Activated CD4-positive, alpha-beta T cell treated with anti-CD3 and anti-CD28 coated beads, Interleukin-2, Interleukin-4, amounts not matched to agents 100 ng/mL and 50 ng/mL, durations not matched to agents 16 hours and 8 hours (primary cell): Measurements from ENCODE around the gene CALN1.
"Not testable (repeated sequence)": the region's sequence is repeated elsewhere in the genome, so short reads cannot be mapped to it uniquely, and the experiment has no call there.

ENCODE experiments used
- DNase-seq: peaks from one replicate; pipeline ENCODE4 v3.0.0-alpha.2; 2020; ENCODE audit warnings: low spot score

Gene CALN1

DNA sequence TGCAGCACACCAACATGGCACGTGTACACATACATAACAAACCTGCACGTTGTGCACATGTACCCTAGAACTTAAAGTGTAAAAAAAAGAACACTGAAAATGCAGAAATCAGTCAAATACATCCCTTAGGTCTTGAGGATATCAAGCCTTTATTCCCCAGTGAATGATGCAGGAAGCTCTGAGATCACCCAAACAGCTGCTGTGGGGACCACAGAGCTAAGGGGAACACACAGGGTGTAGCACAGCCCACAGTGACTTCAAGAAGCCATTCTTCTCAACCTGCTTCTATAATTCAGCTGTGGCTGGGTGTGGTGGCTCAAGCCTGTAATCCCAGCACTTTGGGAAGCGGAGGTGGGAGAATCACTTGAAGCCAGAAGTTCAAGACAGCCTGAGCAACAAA lies 314.9 kb downstream of the CALN1 start:
- DNase-seq, result no peak

DNA sequence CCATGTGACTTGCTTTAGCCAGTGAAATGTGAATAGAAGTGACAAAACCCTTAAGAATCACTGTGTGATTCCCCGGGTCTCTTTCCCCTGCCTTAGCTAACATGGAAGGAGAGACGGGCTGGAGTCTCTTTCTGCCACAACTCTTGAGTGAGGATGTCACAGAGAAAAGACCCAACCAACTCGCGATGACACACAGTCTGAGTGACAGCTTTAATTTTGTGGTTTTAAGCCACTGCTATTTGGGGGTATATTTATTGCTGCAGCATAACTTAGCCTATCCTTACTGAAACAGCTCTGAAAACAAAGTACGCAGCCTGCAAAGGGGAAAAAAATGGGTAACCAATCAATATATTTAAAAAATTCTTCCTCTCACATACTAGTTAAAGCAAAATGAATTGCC lies 319.4 kb downstream of the CALN1 start:
- DNase-seq, result no peak

DNA sequence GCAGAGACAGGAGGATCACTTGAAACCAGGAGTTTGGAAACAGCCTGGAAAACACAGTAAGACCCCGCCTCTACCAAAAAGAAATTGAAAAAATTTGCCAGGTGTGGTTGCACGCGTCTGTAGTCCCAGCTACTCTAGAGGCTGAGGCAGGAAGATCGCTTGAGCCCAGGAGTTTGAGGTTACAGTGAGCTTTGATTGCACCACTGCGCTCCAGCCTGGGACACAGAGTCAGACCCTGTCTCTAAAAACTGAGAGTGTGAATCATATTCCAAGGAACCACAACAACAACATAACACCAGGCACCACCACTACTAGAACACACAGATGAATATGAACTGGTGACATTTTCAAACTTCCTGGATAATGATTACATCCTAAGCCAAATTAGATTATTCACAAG lies 324.2 kb downstream of the CALN1 start:
- DNase-seq, result no peak

DNA sequence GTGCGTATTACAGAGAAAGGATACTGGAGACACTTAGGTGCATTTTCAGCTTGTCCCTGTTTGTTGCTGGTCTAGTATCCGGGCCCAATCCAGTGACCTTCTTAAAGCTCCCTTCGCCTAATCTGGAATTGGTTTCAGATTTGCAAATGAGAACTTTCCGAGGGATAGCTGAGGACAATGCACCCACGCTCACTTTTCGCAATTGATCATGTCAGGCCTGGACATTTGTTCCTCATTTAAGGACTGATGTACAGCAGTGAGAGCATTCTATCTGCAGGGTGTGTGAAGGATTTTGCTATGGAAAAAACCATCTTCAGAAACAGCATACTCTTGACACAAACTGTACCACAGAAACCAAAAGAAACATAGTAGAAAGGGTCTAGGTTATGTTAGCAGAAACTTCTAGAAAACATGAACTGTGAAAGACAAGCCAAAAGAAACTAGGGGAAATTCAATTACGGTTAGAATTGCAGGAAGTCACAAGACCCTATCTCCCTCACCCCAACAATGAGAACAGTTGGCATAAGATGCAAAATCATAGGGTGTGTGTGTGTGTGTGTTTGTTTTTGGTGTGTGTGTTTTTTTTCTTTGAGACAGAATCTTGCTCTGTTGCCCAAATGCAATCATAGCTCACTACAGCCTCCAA lies 331.1 kb downstream of the CALN1 start:
- DNase-seq, result no peak

DNA sequence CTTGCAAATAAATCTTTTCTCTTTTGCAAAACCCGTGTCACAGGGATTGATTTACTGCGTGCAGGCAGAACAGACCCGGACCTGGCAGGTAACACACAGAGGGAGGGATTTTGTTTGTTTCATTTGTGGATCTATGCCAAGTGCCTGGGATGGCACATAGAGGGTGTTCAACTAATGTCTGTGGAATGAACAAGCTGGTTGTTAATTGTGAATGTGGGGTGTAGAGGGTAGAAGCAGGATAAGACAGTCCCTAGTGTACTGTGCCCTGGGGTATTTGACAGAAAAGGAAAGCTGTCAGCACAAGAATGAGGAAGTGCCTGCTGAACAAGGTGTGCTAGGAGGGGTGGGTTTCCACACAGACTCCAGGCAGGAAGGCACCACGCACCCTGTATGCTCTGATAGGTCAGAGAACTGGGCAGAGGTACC lies 331.8 kb downstream of the CALN1 start:
- DNase-seq, result no peak

DNA sequence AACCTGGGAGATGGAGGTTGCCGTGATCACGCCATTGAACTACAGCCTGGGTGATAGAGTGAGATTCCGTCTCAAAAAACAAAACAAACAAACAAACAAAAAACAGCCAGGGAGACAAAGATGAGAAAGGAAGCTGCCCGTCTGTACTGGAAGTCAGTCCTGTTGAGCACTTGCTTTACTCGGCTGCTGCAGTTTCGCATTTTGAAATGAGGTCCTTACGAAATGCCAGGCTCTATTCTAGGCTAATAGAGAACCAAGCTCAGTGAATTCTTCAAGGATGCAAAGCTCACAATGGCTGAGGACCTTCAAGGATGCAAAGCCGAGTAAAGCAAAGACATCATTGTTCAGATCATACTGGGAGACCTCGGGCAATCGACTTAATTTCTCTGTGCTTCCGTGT lies 333.3 kb downstream of the CALN1 start:
- no peak for DNase-seq

DNA sequence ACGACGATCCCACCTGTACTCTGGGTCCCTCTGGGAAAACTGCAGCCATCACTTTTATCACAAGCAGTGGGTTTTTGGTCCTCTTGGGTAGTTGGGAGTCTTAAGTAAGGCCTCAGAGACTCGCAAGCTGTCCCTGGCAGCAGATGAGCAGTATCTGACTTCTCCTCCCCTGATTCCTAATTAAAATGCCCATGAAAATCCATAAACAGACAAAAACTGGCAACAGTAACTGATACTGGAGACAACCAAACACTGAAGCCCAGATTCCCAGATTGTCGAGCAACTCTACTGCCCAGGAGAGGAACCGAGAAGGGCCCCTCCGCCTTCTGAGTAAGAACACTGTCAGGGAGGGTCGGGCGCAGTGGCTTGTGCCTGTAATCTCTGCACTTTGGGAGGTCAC lies 333.8 kb downstream of the CALN1 start:
- DNase-seq, result no peak

DNA sequence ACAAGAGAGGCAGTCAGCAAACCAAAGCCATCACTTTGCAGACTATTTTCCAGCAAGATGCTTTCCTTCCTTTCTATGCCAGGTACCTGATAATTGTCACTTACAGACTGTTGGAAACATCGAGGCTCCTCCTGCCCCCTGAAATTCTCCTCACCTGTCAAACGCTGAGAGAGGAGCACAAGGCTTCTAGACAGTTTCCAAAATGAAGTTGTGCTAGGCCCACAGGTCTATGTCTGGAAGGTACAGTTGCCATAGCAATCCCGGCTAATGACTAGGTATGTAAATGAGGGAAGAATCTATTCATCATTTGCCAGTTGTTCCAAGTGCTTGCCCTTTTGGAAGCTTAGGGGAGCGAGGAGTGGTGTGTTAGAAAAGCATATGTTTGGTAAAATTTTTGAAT lies 334.4 kb downstream of the CALN1 start:
- no peak for DNase-seq

DNA sequence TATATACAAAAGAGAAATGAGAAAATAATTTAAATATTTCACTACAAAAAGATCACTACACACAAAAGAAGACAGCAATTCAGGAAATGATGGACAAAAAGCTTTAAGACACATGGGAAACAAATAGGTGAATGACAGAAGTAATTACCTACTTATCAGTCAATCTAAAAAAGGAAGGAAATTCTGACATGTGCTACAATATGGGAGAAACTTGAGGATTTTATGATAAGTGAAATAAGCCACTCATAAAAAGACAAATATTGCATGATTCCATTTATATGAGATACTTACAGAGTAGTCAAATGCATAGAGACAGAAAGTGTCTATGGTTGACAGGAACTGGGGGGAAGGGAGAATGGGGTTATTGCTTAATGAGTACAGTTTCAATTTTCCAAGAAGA lies 339.2 kb downstream of the CALN1 start:
- no peak for DNase-seq

DNA sequence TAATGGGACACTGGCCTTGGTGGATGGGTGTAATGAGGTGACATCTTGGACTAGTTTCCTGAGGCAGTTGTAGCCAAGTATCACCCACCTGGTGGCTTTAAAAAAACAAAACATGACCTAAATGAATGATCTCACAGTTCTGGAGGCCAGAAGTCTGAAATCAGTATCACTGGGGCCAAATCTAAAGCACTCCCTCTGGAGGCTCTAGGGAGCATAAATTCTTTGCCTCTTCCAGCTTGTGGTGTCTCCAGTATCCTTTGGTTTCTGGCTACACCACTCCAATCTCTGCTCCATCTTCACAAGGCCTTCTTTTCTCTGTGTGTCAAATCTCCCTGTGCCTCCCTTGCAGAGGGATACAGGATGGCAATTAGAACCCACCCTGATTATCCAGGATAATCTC lies 342.9 kb downstream of the CALN1 start:
- DNase-seq, result no peak

DNA sequence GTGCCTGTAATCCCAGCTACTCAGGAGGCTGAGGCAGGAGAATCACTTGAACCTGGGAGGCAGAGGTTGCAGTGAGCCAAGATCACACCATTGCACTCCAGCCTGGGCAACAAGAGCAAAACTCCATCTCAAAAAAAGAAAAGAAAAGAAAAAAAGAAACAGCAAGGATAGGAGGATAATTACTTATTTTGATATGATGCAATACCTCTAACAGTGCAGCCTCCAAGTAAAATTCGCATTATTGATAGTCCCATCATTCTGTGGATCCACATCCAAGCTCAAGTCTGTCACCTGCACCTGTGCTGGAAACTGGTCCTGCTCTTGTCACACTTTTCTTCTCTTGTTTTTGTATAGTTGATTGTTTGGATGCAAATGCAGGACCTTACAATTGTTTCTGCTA lies 346.4 kb downstream of the CALN1 start:
- not testable (repeated sequence) for DNase-seq

DNA sequence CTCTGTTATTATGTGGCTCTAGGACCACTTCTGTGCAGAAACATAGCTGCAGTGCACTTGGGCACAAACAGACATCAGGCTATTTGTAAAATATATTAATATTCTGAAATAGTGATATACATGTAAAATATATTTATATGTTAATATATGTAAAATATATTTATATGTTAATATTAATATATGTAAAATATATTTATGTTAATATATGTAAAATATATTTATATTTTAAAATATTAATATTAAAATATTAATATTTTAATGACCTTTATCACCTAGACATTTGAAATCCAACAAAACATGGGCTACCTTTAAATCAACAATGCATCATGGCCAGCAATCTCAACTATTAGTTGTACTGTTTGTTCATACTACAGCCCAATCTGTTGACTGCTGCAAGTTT lies 347.2 kb downstream of the CALN1 start:
- DNase-seq, result no peak

DNA sequence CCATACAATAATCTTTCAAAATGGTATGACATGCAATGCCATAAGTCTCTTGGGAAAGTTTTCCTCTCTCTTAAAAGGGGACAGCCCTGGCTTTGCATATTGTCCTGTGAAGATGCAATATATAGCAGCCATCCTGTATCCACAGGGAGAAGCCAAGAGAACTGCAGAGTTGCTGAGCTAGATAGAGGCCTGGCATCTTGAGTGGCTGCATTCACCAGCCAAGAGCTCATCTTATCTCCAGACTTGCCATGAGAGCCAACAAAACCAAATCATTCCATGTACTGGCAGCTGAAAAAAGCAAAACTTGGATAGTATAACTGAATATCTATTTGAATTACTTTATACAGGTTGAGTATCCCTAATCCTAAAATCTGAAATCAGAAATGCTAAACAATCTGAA lies 348.8 kb downstream of the CALN1 start:
- no peak for DNase-seq

DNA sequence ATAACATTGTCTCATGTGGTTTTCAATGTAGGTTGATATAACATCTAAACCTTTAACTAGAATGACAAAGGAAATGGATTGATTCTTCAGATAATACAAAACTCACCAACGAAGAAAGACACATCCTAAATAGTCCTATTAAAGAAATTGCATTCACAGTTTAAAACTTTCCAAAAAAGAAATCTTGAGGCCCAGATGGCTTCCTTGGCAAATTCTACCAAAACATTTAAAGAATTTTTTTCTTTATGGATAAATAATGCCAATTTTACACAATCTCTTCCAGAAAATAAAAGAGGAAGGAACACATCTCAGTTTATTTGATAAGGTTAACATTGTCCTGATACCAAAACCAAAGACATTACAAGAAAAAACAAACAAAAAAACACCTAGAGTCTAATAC lies 349.5 kb downstream of the CALN1 start:
- DNase-seq, result no peak

DNA sequence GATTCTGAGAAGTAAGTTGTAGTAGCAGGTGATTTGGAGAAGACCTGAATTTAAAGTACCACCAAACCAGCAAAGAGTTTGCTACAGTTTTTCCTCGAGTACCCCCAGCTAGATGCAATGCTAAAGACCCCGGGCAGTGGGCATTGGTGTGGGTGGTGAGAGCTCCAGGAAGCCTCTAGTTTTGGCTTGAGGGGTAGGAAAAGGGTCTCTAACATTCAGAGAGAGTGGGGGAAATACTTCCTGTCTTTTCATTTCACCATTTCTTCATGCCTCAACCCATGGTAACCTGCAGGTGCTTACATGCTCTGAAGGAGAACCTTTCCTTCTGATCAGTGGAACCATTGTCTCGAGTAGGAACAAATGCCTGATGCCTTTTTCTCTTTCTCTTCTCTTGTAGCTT lies 352.2 kb downstream of the CALN1 start:
- DNase-seq, result no peak

DNA sequence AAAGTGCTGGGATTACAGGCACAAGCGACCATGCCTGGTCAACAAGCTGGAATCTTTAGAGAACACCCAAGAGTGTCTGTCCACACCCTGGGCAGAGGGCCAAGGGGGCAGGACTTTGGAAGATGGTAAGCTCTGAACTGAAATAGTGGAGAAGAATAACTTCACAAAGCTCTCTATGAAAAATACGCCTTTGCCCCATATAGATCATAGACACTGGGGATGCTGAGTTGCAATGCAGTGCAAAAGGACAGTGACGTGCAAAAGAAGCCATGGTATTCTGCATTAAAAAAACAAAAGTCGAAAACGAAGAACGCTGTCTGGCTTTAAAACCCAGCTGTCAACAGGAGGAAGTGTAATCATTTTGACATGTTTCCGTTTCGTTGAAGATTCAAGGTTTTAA lies 353.6 kb downstream of the CALN1 start:
- DNase-seq, result no peak

DNA sequence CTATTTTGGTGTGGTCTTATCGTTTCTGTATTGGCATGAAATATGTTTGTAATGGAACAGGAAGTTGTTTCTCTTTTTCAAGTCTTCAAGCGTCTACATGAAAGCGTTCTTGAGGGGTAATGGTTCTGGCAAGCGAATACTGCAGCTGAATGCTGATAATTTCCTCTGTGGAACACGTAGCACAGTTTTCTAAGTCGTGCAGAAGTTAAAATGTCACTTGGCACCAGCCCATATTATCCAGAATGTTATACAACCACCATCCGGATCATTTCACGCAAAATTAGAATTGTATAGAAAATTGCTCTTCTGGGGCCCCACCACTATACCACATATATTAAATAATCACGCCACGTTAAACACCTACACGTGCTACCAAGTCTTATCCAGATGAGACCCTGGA lies 354.3 kb downstream of the CALN1 start:
- DNase-seq, result no peak

DNA sequence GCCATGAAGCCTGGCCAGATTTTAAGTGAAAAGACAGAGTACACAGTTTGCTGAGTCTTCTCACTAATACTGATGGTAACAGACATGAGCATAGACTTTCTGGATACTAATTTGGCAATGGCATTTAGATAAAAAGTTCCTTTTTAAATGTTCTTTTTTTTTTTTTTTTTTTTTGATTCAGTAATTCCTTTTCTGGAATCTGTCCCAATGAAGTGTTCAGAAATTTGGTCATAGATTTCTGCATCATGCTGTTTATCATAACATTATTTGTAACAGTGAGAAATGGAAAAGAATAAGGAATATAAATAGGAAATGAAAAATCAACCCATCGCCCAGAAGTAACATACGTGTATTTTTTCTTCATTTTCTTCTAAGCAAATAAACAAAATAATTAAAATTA lies 354.9 kb downstream of the CALN1 start:
- no peak for DNase-seq

DNA sequence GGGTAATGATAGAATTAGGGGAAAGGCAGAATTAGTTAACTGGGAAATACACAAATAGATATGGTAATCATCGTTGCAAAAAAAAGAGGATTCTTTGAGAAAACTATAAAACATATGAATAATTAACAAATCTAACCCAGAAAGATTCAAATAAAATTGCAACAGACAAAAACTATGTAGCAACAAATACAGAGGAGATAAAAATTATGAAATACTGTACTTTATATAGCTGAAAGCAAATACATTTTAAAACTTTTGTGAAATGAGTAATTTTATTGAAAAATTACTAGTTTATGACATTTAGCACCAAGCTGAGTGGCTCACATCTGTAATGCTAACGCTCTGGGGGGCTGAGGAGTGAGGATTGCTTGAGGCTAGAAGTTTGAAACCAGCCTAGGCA lies 356.7 kb downstream of the CALN1 start:
- no peak for DNase-seq

DNA sequence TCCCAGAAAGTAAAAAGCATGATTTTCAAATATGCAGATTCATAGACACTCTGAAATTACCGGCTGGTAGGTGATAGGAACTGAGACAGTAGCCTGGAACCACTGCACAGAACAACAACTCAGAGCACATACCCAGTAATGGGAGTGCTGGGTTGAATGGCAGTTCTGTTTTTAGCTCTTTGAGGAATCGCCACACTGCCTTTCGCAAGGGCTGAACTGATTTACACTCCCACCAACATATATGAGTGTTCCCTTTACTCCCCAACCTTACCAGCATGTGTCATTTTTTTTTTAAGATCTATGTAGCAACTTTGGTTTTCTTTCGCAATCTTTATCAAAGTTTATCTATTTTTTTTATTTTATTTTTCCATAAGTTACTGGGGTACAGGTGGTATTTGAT lies 358.8 kb downstream of the CALN1 start:
- no peak for DNase-seq

DNA sequence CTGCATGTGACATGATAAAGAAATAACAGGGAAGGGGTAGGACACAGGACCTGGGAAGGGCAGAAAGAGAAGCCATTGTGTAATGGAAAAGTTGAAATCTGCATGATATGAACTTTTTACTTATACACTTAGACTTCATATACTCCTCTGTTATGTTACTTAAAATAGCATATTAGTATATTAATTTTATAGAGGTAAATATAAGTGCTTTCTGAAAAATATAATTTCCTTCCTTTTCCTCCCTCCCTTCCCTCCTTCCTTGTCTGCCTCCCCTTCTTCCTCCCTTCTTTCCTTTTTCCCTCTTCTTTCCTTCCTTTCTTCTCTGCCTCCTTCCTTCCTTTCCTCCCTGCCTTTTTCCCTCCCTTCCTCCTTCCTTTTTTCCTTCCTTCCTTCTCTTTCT lies 363.7 kb downstream of the CALN1 start:
- no peak for DNase-seq

DNA sequence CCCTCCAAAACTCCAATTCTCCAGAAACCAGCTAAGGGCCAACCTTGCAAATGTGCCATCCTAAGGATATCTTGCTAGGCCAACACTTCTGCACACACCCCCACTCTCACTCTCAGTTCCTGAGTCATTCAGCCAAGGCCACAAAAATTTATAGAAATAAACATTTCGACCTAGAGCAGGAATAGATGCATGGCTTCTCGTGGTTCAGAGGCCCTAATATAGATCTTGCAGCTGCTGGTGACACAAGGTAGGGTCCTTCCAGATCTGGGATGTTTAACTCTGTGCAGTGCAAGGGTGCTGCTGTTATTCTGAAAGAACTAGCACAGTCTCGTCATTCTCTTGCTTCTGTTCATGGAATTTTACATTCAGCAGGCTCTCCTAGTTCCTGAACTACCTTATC lies 369.3 kb downstream of the CALN1 start:
- DNase-seq, result no peak

DNA sequence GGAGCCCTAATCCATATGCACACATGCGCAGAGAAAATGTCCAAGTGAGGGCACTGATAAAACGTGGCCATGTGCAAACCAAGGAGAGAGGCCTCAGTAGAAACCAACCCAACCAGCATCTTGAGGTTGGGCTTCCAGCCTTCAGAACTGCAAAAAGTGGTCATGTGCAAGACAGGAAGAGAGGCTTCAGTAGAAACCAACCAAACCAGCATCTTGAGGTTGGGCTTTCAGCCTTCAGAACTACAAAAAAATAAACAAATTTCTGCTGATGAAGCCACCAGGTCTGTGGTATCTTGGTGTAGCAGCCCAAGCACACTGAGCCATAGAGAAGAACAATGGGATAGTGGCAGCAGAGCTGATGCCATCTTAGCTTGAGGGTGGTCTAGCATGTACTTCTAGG lies 371.5 kb downstream of the CALN1 start:
- no peak for DNase-seq

DNA sequence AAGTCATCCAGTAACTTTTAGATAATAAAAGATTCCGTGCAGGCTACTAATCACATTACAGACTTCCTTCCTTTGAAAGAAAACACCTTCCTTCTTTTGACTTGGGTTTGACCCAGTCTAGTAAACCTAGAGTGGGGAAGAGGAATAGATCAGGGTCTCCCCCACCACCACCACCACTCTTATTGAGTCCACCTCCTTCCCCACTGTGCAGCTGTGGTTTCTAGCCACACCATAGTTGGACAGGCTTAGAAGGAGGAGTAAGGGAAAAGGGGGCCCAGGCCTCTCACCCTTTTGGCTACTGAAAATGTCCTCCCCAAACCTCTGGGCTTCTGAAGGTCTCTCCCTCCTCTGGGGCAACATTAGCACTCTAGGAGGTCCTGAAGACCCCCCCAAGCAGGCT lies 372.7 kb downstream of the CALN1 start:
- no peak for DNase-seq
